HCT116 (cell line): Measurements from ENCODE around the gene RINL.

Experiments used
- CEBPB ChIP-seq: IDR thresholded peaks from 2 replicates; pipeline ENCODE4 v1.6.1; 2012; ENCODE audit warnings: low read depth
- CTCF ChIP-seq, 3 experiments: fragments of 200-600 bp in 1 of 3; sonication (generic) in 1 of 3; IDR thresholded peaks in 2 of 3; conservative IDR thresholded peaks in 1 of 3; 2 replicates each; pipeline ENCODE4 v1.5.1; 2012 to 2017; ENCODE audit warnings: low read depth in 2 of 3, low read length in 2 of 3, antibody characterized with exemption in 1 of 3, borderline replicate concordance in 1 of 3, control low read depth in 1 of 3, mild to moderate bottlenecking in 1 of 3, mixed read lengths in 1 of 3, mixed run types in 1 of 3, moderate library complexity in 1 of 3; ENCODE audit not compliant: insufficient read depth in 1 of 3
- EZH2 ChIP-seq: fragments of 200-600 bp; sonication (generic); IDR thresholded peaks from 2 replicates; pipeline ENCODE4 v1.6.1; 2017; ENCODE audit warnings: antibody characterized with exemption, mixed run types
- POLR2A ChIP-seq: IDR thresholded peaks from 2 replicates; pipeline ENCODE4 v1.7.0; 2011; ENCODE audit warnings: borderline replicate concordance; ENCODE audit not compliant: insufficient read depth, insufficient read length; ENCODE audit errors: extremely low read depth
- POLR2AphosphoS5 ChIP-seq: IDR thresholded peaks from 2 replicates; pipeline ENCODE4 v1.6.1; 2011; ENCODE audit warnings: mild to moderate bottlenecking, low read depth, low read length, moderate library complexity
- RAD21 ChIP-seq: IDR thresholded peaks from 2 replicates; pipeline ENCODE4 v1.6.1; 2012; ENCODE audit warnings: low read depth, mild to moderate bottlenecking
- REST ChIP-seq: IDR thresholded peaks from 2 replicates; pipeline ENCODE4 v1.6.1; 2012; ENCODE audit warnings: low read depth
- SP1 ChIP-seq: IDR thresholded peaks from 2 replicates; pipeline ENCODE4 v1.6.1; 2012; ENCODE audit warnings: low read depth

GRCh38 chr19:38851622-38852230 is 26.3 kb downstream of the RINL start:
- TF ChIP-seq EZH2 (no peak), POLR2A (peak; percentile 42), CTCF (IDR thresholded peaks at IDR 0.05 in 2 of 3, conservative IDR thresholded peaks at IDR 0.05 in 1 of 3; ENCODE audit: borderline replicate concordance in 1 of 3, insufficient read depth in 1 of 3, low read depth in 2 of 3, low read length in 2 of 3) (no peak), POLR2AphosphoS5 (peak; percentile 70), SP1 (peak; percentile 78), RAD21 (no peak), CEBPB (no peak), REST (no peak)
